ENCODE measurements around the gene NSUN6.
"Not testable (repeated sequence)": the region's sequence is repeated elsewhere in the genome, so short reads cannot be mapped to it uniquely, and the experiment has no call there.

The NSUN6 gene

DNA sequence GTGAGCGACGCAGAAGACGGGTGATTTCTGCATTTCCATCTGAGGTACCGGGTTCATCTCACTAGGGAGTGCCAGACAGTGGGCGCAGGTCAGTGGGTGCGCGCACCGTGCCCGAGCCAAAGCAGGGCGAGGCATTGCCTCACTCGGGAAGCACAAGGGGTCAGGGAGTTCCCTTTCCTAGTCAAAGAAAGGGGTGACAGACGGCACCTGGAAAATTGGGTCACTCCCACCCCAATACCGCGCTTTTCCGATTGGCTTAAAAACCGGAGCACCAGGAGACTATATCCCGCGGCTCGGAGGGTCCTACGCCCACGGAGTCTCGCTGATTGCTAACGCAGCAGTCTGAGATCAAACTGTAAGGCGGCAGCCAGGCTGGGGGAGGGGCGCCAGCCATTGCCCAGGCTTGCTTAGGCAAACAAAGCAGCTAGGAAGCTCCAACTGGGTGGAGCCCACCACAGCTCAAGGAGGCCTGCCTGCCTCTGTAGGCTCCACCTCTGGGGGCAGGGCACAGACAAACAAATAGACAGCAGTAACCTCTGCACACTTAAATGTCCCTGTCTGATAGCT lies 23.9 kb downstream of the NSUN6 start:
- Histone ChIP-seq H3K4me3 (ENCODE audit: low read length) (peak overlapping the region; percentile 74), H3K9ac (ENCODE audit: low read depth, low read length) (peak overlapping the region; percentile 81), H3K4me2 (ENCODE audit: low read length) (peak overlapping the region; percentile 81)
- not testable (repeated sequence) for H3K36me3 ChIP-seq (ENCODE audit: insufficient read depth, low read length); H3K27me3 ChIP-seq (ENCODE audit: control insufficient read depth, insufficient read depth, low read length); H3K4me1 ChIP-seq (ENCODE audit: control insufficient read depth, insufficient read depth, low read length); H3K9me3 ChIP-seq (replicated peaks; ENCODE audit: low read length)

DNA sequence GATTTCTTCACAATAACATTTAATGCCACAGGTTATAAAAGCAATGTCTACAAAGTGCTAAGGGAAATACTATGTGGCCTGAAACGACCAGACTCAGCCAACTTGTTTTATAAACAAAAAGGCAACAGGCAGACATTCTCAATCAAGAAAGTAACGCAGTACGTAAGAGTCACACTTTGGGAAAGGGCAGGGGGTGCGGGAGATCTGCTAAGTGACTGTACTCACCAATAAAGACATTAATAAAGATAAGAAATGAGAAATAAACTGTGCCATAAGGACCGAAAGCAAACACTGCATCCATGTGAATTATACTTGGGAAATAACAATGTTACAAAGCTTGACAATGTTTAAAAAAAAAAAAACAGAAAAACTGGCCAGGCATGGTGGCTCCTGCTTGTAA lies 25.5 kb downstream of the NSUN6 start:
- no peak overlapping the region for H3K9ac ChIP-seq (ENCODE audit: low read depth, low read length)
- no peak overlapping the region for H3K4me3 ChIP-seq (ENCODE audit: low read length)
- no peaks in the 10 kb centered on the region for H3K36me3 ChIP-seq (ENCODE audit: insufficient read depth, low read length)
- H3K27me3 ChIP-seq (ENCODE audit: control insufficient read depth, insufficient read depth, low read length): no peaks in the 10 kb centered on the region
- H3K9me3 ChIP-seq (replicated peaks; ENCODE audit: low read length): no peaks in the 10 kb centered on the region
- no peak overlapping the region for H3K4me2 ChIP-seq (ENCODE audit: low read length)
- no peaks in the 10 kb centered on the region for H3K4me1 ChIP-seq (ENCODE audit: control insufficient read depth, insufficient read depth, low read length)

DNA sequence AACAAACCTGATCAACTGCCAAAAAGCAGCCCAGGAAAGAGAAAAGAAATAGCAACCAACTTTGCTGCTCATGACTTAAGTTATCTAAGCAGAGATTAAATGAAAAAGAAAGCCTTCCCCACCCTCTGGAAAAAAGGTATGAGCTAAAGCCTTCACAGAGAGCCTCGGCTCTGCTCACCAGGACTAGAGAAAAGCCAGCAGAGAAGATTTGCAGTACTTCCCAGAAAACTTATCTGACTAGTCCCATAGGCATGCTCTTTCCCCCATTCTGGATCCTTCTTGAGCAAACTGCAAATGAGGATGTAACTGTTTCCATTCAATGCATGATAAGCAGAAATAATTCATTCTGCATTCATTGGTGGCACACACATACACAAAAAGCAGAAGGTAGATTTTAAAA lies 27.7 kb downstream of the NSUN6 start:
- not testable (repeated sequence) for H3K4me2 ChIP-seq (ENCODE audit: low read length); H3K27me3 ChIP-seq (ENCODE audit: control insufficient read depth, insufficient read depth, low read length); H3K4me3 ChIP-seq (ENCODE audit: low read length); H3K36me3 ChIP-seq (ENCODE audit: insufficient read depth, low read length); H3K9me3 ChIP-seq (replicated peaks; ENCODE audit: low read length); H3K4me1 ChIP-seq (ENCODE audit: control insufficient read depth, insufficient read depth, low read length); H3K9ac ChIP-seq (ENCODE audit: low read depth, low read length)

DNA sequence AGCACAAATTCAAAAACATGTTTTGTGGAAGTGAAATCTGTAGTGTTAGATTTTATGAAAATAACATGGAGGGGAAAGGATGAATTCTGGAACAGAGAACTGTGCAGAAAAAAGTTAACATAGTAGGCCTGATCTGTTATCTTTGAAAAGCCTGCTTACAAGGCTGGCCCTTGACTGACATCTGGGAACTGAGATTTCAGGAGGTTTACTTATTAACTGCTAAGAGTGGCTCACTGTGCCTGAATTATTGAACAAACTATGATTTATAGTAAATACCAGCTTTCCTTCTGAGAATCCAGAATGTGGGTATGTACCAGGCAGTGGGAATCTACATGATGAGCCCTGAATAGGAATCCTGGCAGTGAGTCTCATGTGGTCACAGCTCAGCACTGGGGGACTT lies 30.5 kb downstream of the NSUN6 start:
- Histone ChIP-seq H3K9ac (ENCODE audit: low read depth, low read length) (no peak overlapping the region), H3K4me3 (ENCODE audit: low read length) (no peak overlapping the region), H3K9me3 (replicated peaks; ENCODE audit: low read length) (no peaks in the 10 kb centered on the region), H3K4me1 (ENCODE audit: control insufficient read depth, insufficient read depth, low read length) (no peaks in the 10 kb centered on the region), H3K27me3 (ENCODE audit: control insufficient read depth, insufficient read depth, low read length) (no peaks in the 10 kb centered on the region), H3K4me2 (ENCODE audit: low read length) (no peak overlapping the region), H3K36me3 (ENCODE audit: insufficient read depth, low read length) (no peaks in the 10 kb centered on the region)

DNA sequence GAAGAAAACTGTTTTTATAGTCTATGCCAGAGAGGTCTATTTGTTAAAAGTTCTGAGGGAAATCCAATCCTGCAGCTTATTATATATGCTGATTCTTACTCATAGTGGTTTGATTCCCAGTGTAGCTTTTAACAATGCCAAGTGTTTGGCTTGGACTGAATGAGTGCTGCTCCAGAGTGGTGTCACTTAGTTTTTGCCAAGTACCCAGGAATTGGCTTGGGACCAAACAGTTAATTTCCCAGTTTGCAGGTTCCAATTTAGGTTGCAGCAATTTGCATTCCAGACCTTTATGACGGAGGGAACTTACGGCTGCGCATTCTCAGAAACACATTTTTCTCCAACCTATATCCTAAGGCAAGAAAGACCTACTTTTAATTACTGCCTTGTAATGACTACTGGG lies 32.4 kb downstream of the NSUN6 start:
- Histone ChIP-seq H3K4me1 (ENCODE audit: control insufficient read depth, insufficient read depth, low read length) (no peaks in the 10 kb centered on the region), H3K36me3 (ENCODE audit: insufficient read depth, low read length) (no peaks in the 10 kb centered on the region), H3K27me3 (ENCODE audit: control insufficient read depth, insufficient read depth, low read length) (no peaks in the 10 kb centered on the region), H3K9ac (ENCODE audit: low read depth, low read length) (no peak overlapping the region), H3K9me3 (replicated peaks; ENCODE audit: low read length) (no peaks in the 10 kb centered on the region), H3K4me2 (ENCODE audit: low read length) (no peak overlapping the region), H3K4me3 (ENCODE audit: low read length) (no peak overlapping the region)

DNA sequence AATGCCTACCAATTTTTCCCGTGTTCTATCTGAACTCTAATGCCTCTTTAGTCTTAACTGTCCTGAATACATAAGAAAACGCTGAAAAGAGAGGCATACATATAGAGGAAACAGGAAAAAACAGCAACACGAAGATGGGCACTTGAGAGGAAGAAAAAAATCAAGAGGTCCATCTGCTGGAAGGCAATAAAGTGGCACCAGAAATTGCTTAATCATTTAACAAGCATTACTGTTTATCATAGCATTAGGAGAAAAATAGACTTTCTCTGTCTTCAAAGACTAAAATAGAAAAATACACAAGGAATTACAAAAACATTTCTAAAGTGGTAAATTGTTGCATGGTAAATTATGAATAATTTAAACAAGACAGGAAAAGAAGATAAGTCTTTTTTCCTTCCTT lies 35.0 kb downstream of the NSUN6 start:
- Histone ChIP-seq H3K4me3 (ENCODE audit: low read length) (no peak overlapping the region), H3K4me1 (ENCODE audit: control insufficient read depth, insufficient read depth, low read length) (no peaks in the 10 kb centered on the region), H3K9ac (ENCODE audit: low read depth, low read length) (no peak overlapping the region), H3K9me3 (replicated peaks; ENCODE audit: low read length) (no peaks in the 10 kb centered on the region), H3K27me3 (ENCODE audit: control insufficient read depth, insufficient read depth, low read length) (no peaks in the 10 kb centered on the region), H3K4me2 (ENCODE audit: low read length) (no peak overlapping the region), H3K36me3 (ENCODE audit: insufficient read depth, low read length) (no peaks in the 10 kb centered on the region)

DNA sequence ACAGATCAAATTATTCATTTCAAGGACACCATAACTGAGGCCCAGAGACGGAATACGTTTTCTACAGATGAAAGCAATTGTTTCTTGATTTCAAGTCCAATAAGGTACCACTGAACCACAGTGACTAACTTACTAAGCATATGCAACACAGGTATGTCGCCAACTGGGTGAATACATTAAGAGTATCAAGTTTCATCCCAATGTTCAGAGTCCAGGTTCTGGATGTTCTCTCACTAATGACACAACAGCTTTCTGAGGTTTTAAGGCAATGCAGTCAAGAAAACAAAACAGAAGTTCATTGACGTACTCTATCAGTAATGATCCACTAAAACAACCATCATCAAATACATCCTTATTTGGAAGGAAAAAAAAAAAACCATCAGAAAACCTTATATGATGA lies 35.8 kb downstream of the NSUN6 start:
- H3K4me2 ChIP-seq (ENCODE audit: low read length): no peak overlapping the region
- H3K4me1 ChIP-seq (ENCODE audit: control insufficient read depth, insufficient read depth, low read length): peaks cover 6% of the 10 kb centered on the region
- H3K9me3 ChIP-seq (replicated peaks; ENCODE audit: low read length): no peaks in the 10 kb centered on the region
- H3K9ac ChIP-seq (ENCODE audit: low read depth, low read length): no peak overlapping the region
- no peak overlapping the region for H3K4me3 ChIP-seq (ENCODE audit: low read length)
- H3K27me3 ChIP-seq (ENCODE audit: control insufficient read depth, insufficient read depth, low read length): no peaks in the 10 kb centered on the region
- H3K36me3 ChIP-seq (ENCODE audit: insufficient read depth, low read length): no peaks in the 10 kb centered on the region

DNA sequence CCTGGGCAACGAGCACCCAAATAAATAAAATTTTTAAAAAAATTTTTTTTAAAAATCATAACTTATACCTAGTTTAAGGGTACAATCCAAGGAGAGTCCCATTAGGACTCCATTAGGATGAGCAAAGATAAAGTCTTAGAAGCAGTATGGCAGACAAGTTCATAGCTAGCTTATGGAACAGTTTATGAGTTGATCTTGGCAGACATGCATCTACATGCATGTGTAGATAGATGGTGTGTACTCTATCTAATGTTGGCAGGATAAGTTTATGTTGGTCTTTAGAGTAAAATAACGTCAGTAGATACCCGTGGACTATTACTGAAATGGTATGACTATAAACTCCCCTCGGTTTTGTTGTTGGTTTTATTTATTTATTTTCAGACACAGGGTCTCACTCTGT lies 40.2 kb downstream of the NSUN6 start:
- no peak overlapping the region for H3K4me3 ChIP-seq (ENCODE audit: low read length)
- H3K9ac ChIP-seq (ENCODE audit: low read depth, low read length): no peak overlapping the region
- H3K4me2 ChIP-seq (ENCODE audit: low read length): no peak overlapping the region
- H3K9me3 ChIP-seq (replicated peaks; ENCODE audit: low read length): no peaks in the 10 kb centered on the region
- no peaks in the 10 kb centered on the region for H3K36me3 ChIP-seq (ENCODE audit: insufficient read depth, low read length)
- H3K4me1 ChIP-seq (ENCODE audit: control insufficient read depth, insufficient read depth, low read length): peaks cover 31% of the 10 kb centered on the region
- H3K27me3 ChIP-seq (ENCODE audit: control insufficient read depth, insufficient read depth, low read length): no peaks in the 10 kb centered on the region

DNA sequence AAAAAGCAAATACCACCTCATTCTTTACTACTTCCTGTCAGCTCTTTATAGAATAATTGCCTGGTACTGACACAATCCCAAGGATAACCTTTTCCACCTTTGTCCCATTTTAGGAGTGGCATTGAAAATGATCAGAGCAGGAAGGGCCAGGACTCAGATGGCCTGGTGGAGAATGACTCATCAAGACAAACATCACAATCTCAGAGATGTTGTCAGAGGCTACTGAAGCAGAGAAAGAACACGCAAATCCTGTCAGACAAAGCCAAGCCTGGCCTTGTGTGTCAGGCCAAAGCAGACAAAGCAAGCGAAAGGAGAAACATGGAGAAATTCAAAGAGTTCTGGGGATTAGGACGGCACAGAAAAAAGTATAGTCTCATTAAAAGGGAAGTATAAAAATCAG lies 40.9 kb downstream of the NSUN6 start:
- peak overlapping the region; percentile 3 for H3K4me2 ChIP-seq (ENCODE audit: low read length)
- H3K9me3 ChIP-seq (replicated peaks; ENCODE audit: low read length): no peaks in the 10 kb centered on the region
- H3K4me3 ChIP-seq (ENCODE audit: low read length): no peak overlapping the region
- no peak overlapping the region for H3K9ac ChIP-seq (ENCODE audit: low read depth, low read length)
- peaks cover 31% of the 10 kb centered on the region for H3K4me1 ChIP-seq (ENCODE audit: control insufficient read depth, insufficient read depth, low read length)
- no peaks in the 10 kb centered on the region for H3K36me3 ChIP-seq (ENCODE audit: insufficient read depth, low read length)
- H3K27me3 ChIP-seq (ENCODE audit: control insufficient read depth, insufficient read depth, low read length): no peaks in the 10 kb centered on the region

DNA sequence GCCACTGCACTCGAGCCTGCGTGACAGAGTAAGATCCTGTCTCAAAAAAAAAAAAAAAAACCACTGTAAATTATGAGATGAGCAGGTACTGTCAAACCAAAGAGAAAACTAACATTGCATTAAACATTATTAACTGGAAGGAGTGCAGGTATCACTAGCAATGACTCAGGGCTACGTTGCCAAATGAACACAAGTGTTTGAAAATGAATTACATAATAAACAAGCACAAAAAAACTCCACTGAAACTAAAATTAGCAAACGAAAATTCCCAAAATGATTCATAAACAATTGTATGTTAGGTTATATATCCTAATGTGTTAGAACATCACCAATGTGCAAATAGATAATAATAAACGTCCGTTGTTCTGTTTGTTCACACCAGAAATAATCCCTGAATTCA lies 42.8 kb downstream of the NSUN6 start:
- Histone ChIP-seq H3K4me2 (ENCODE audit: low read length) (peak overlapping the region; percentile 52), H3K36me3 (ENCODE audit: insufficient read depth, low read length) (peaks cover 3% of the 10 kb centered on the region), H3K4me3 (ENCODE audit: low read length) (no peak overlapping the region), H3K4me1 (ENCODE audit: control insufficient read depth, insufficient read depth, low read length) (peaks cover 31% of the 10 kb centered on the region), H3K9me3 (replicated peaks; ENCODE audit: low read length) (no peaks in the 10 kb centered on the region), H3K27me3 (ENCODE audit: control insufficient read depth, insufficient read depth, low read length) (no peaks in the 10 kb centered on the region), H3K9ac (ENCODE audit: low read depth, low read length) (no peak overlapping the region)

DNA sequence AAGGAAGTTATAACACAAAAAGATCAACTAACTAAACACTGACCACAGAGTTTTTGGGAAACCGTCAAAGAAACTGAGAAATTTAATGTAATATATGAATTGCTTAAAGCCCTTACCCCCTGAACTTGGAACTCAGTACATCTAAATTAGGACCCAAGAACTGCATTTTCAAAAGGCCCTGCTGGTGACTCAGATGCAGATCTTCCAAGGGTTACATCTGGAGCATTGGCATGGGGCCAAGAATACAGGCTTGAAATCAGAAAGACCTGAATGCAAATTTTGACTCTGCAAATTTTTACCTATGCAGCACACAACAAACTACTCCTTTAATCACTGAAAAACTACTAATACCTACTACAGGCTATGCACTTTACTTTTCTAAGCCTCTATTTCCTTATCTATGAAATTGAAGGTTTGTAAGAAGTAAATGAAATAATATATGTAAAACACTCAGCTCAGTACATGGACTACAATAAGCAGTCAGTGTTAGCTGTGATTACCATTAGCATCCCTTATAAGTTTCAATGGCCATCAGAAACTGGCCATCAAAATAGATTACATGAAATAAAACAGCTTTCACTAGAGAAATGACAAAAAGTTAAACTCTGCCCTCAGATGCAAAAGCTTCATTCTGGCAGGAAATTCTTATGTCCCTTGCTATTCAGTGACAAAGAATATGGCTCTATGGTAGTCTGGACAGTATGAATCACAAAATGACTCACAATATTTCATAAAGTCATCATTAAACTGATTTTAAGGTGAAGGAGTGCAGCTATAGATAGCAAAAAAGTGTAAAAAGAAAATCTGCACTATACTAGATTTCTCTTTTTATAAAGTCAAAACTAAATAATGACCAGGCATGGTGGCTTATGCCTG lies 43.6 kb downstream of the NSUN6 start:
- no peaks in the 10 kb centered on the region for H3K27me3 ChIP-seq (ENCODE audit: control insufficient read depth, insufficient read depth, low read length)
- peaks cover 31% of the 10 kb centered on the region for H3K4me1 ChIP-seq (ENCODE audit: control insufficient read depth, insufficient read depth, low read length)

More for the DNA sequence above, 43.6 kb downstream of the NSUN6 start:
- Histone ChIP-seq H3K36me3 (ENCODE audit: insufficient read depth, low read length) (peaks cover 3% of the 10 kb centered on the region), H3K9me3 (replicated peaks; ENCODE audit: low read length) (no peaks in the 10 kb centered on the region), H3K4me3 (ENCODE audit: low read length) (no peak overlapping the region), H3K4me2 (ENCODE audit: low read length) (peak overlapping the region; percentile 52), H3K9ac (ENCODE audit: low read depth, low read length) (peak overlapping the region; percentile 24)
